Right atrium auricular region (tissue), 2 donors: Measurements from ENCODE around the gene DNAH11. TPM values are rescaled to one million over a fixed set of nuclear protein-coding genes. Genes with fewer than 3 reads are reported as not detected.

Experiments
- DNase-seq: peaks from one replicate; pipeline ENCODE4 v3.0.0-alpha.2; 2019; ENCODE audit warnings: low spot score
- H3K27ac ChIP-seq, 2 donors: fragments of 200-600 bp; sonication (generic); 1 replicate in 1 of 2; 2 replicates in 1 of 2; pipeline ENCODE4 v1.5.1; 2016 to 2019
- H3K27me3 ChIP-seq, 2 donors: fragments of 200-600 bp; sonication (generic); one replicate each; pipeline versions ENCODE4 v1.5.1 to v1.6.0; 2017 to 2019
- H3K36me3 ChIP-seq: fragments of 200-600 bp; sonication (generic); one replicate; pipeline ENCODE4 v1.5.1; 2016
- H3K4me1 ChIP-seq, 2 donors: fragments of 200-600 bp; sonication (generic); one replicate each; pipeline versions ENCODE4 v1.5.1 to v1.6.0; 2017 to 2019
- H3K4me3 ChIP-seq, 2 donors: fragments of 200-600 bp; sonication (generic); 1 replicate in 1 of 2; 2 replicates in 1 of 2; pipeline ENCODE4 v1.5.1; 2017 to 2019; ENCODE audit warnings: mild to moderate bottlenecking in 1 of 2, moderate library complexity in 1 of 2
- H3K9me3 ChIP-seq, 2 donors: fragments of 200-600 bp; sonication (generic); one replicate each; pipeline ENCODE4 v1.5.1; 2019
- CTCF ChIP-seq, 2 donors: fragments of 200-600 bp; sonication (generic); IDR thresholded peaks; one replicate each; pipeline ENCODE4 v1.5.1; 2019; ENCODE audit warnings: antibody characterized with exemption in 2 of 2
- total RNA-seq, 2 donors: library from RNA; depleted of rRNA; stranded (reverse); fragments of >200 nt; gene quantifications; one replicate each; pipeline ENCODE4 v1.1.0, GENCODE V29; 2016

Gene DNAH11
- total RNA-seq, 2 donors from 2014 or later, result 2.8 to 3.5 TPM

DNA sequence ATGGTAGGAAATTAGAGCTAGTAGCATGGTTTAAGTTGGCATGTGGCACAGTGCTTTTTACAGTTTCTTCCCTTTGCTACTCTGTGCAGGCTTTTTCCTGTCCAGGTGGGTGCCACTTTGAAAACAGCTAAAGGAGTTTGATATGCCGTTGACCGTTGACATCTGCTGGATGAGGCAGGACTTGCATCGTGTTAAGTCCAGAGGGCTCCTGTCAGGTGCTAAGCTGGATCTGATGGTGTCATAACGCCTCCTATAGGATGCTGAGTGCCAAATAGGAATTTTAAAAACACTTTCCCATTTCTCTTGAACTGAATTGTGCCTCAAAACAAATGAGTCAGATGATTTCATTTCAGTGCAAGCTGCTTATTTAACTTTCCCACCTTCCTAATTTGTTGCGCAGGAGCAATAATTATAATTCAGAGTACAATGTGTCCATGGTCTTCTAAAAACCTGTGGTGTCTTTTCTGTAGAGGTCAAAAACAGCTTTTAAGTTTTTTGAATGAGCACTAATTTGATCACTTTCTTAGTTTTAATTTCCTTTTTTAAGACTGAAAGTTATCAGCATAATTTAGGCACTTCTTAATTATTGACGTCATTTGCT, 224.6 kb downstream of the DNAH11 start:
- no peak overlapping the region for H3K4me3 ChIP-seq
- peak; percentile 19 to 69 for TF ChIP-seq CTCF (IDR thresholded peaks at IDR 0.05)
- no peak overlapping the region for H3K27ac ChIP-seq
- H3K9me3 ChIP-seq, result no peaks in the 10 kb centered on the region
- peaks cover 0 to 9% of the 10 kb centered on the region in 2 donors for H3K4me1 ChIP-seq
- H3K36me3 ChIP-seq, result no peaks in the 10 kb centered on the region
- DNase-seq, result no peak
- no peaks in the 10 kb centered on the region for H3K27me3 ChIP-seq

DNA sequence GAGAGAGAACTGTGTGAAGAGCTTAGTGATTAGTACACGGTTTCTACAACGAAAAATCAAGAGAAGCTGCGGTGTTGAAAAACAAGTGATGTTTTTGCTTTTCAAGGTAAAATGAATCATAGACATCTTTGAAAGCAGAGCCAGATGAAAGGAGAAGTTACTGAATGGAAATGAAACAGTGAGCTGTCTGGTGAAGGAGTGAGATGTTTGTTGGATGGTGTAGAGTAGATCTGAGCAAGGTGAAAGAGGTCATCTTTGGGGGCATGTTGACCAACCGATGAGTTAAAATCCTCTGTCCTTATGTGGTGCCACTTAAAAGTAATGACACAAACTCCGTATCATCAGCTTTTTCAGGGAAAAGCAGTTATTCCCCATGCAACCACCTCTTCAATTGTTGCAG, 225.4 kb downstream of the DNAH11 start:
- DNase-seq, result no peak
- no peaks in the 10 kb centered on the region for H3K9me3 ChIP-seq
- no peaks in the 10 kb centered on the region for H3K27me3 ChIP-seq
- H3K4me3 ChIP-seq, result no peak overlapping the region
- no peak for TF ChIP-seq CTCF (IDR thresholded peaks at IDR 0.05)
- H3K27ac ChIP-seq, result no peak overlapping the region
- H3K4me1 ChIP-seq, result peaks cover 0 to 9% of the 10 kb centered on the region in 2 donors
- no peaks in the 10 kb centered on the region for H3K36me3 ChIP-seq

- Histone ChIP-seq H3K9me3 (no peaks in the 10 kb centered on the region), H3K4me1 (peaks cover 0 to 9% of the 10 kb centered on the region in 2 donors), H3K4me3 (no peak overlapping the region), H3K27ac (no peak overlapping the region), H3K27me3 (no peaks in the 10 kb centered on the region), H3K36me3 (no peaks in the 10 kb centered on the region)
- TF ChIP-seq CTCF (IDR thresholded peaks at IDR 0.05), result no peak
- no peak for DNase-seq
Observed at GRCh38 chr7:21771266-21771665, 228.4 kb downstream of the DNAH11 start.

DNA sequence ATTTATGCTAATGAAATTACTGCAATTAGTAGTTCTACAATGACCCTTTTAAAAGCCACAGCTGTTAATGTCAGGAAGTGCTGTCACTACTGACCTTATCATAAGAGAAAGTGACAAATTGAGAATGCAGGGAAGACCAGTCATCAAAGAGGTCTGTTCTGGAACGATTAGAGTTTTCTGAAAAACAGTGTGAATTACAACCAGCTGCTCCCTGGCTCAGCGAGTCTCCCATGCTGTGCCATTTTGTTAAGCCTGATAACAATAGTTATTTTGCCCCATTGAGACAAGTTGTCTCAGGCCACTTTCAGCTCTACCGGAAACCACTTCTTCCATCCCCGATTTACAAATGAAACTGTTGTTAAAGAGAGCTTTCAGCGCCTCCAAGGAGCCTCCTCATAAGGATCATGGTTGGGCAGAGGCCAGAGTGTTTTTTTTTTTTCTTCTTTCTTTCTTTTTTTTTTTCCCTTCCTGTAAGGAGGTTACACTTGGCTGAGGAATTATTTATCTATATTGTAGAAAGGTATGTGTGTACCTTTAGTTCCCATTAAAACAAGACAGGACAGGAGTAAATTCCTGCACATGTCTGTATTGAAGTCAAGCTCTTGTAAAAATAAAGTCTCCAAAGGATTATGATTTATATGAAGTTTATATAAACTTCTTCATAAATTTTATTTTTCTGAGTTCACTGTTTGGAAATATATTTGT, 229.2 kb downstream of the DNAH11 start:
- no peak overlapping the region for H3K4me3 ChIP-seq
- DNase-seq, result no peak
- no peak overlapping the region for H3K27ac ChIP-seq
- H3K4me1 ChIP-seq, result peaks cover 0 to 9% of the 10 kb centered on the region in 2 donors
- H3K36me3 ChIP-seq, result no peaks in the 10 kb centered on the region
- no peaks in the 10 kb centered on the region for H3K27me3 ChIP-seq
- H3K9me3 ChIP-seq, result no peaks in the 10 kb centered on the region
- TF ChIP-seq CTCF (IDR thresholded peaks at IDR 0.05), result no peak

GRCh38 chr7:21773326-21773725, 230.5 kb downstream of the DNAH11 start:
- Histone ChIP-seq H3K4me3 (no peak overlapping the region), H3K36me3 (no peaks in the 10 kb centered on the region), H3K9me3 (no peaks in the 10 kb centered on the region), H3K27me3 (no peaks in the 10 kb centered on the region), H3K27ac (no peak overlapping the region), H3K4me1 (peaks cover 0 to 9% of the 10 kb centered on the region in 2 donors)
- DNase-seq, result no peak
- TF ChIP-seq CTCF (IDR thresholded peaks at IDR 0.05), result no peak
